Fibroblast of peridontal ligament (primary cell): ENCODE data around the gene CEP89.
A peak's percentile ranks its signal among the peaks of the same experiment; 100 is the strongest.
"Not testable (repeated sequence)": the region's sequence is repeated elsewhere in the genome, so short reads cannot be mapped to it uniquely, and the experiment has no call there.

ENCODE experiments used
- DNase-seq: peaks from one replicate; pipeline ENCODE4 v3.0.0-alpha.2; 2010; ENCODE audit errors: extremely low read depth

Gene CEP89

GRCh38 chr19:32842061-32842460 lies 129.7 kb downstream of the CEP89 start:
- no peak for DNase-seq

GRCh38 chr19:32837531-32837930 lies 134.2 kb downstream of the CEP89 start:
- no peak for DNase-seq

- DNase-seq: not testable (repeated sequence)
These were observed 138.4 kb downstream of the CEP89 start for GRCh38 chr19:32833388-32833787.

- DNase-seq: not testable (repeated sequence)
These were observed 138.9 kb downstream of the CEP89 start for GRCh38 chr19:32832825-32833224.

GRCh38 chr19:32832094-32832493 lies 139.7 kb downstream of the CEP89 start:
- DNase-seq: not testable (repeated sequence)

GRCh38 chr19:32831611-32832010 lies 140.1 kb downstream of the CEP89 start:
- no peak for DNase-seq

GRCh38 chr19:32830231-32831014 lies 141.3 kb downstream of the CEP89 start:
- peak; percentile 6 for DNase-seq

- DNase-seq: no peak
These were observed 142.3 kb downstream of the CEP89 start for GRCh38 chr19:32829345-32829896.

- DNase-seq: no peak
These were observed 143.0 kb downstream of the CEP89 start for GRCh38 chr19:32828643-32829344.

- no peak for DNase-seq
These were observed 143.6 kb downstream of the CEP89 start for GRCh38 chr19:32828139-32828538.
